Muscle of arm (tissue), 12 donors: ENCODE results near the gene PIK3C2G. TPM values are rescaled to one million over a fixed set of nuclear protein-coding genes. Genes with fewer than 3 reads are reported as not detected.

ENCODE experiments used
- polyA plus RNA-seq, 12 donors: library from polyadenylated mRNA; unstranded; fragments of 120-200 nt; gene quantifications; one replicate each; pipeline ENCODE4 v1.2.1, GENCODE V29; 2013; ENCODE audit not compliant: insufficient read length in 12 of 12

Gene PIK3C2G
- polyA plus RNA-seq, 12 donors = 0.03 to 9.1 (median 0.30) TPM; not detected in 3

Other genes starting within 250 kb of the PIK3C2G start
- 1 to 10 TPM in 4 of 12 donors, under 1 TPM in 5, not detected in 3; 0.48 to 3.1 (median 0.95) TPM for gene RERGL, start 171.3 kb upstream of the PIK3C2G start, polyA plus RNA-seq